ENCODE data around the gene CHMP1A. TPM values are rescaled to one million over a fixed set of nuclear protein-coding genes. Genes with fewer than 3 reads are reported as not detected.
"Not testable (repeated sequence)": the region's sequence is repeated elsewhere in the genome, so short reads cannot be mapped to it uniquely, and the experiment has no call there.

The CHMP1A gene
- total and polyA plus RNA-seq, 9 donors, result 13.2 to 76.8 (median 49.2) TPM

GRCh38 chr16:89691986-89692569, 34.6 kb upstream of the CHMP1A start:
- intact Hi-C loops (cut with DNase I), result no loop called here

GRCh38 chr16:89691231-89691985, 33.9 kb upstream of the CHMP1A start:
- Histone ChIP-seq H3K27me3 (no peaks in the 10 kb centered on the region), H3K4me3 (no peak overlapping the region), H3K27ac (no peak overlapping the region), H3K4me1 (ENCODE audit: insufficient read depth) (peaks cover 6% of the 10 kb centered on the region), H3K9me3 (no peaks in the 10 kb centered on the region), H3K36me3 (no peaks in the 10 kb centered on the region)
- TF ChIP-seq EP300 (IDR thresholded peaks at IDR 0.05) (no peak), POLR2A (IDR thresholded peaks at IDR 0.05) (no peak), CTCF (IDR thresholded peaks at IDR 0.05) (no peak)
- intact Hi-C loops (cut with DNase I), result no loop called here
- WGBS, 3 donors, result 92 to 98% (median 96%) methylated on average over 21 of the region's 21 CpGs
- no peak for DNase-seq

More at GRCh38 chr16:89691986-89692569, 34.6 kb upstream of the CHMP1A start:
- TF ChIP-seq CTCF (IDR thresholded peaks at IDR 0.05), result no peak
- TF ChIP-seq EP300 (IDR thresholded peaks at IDR 0.05), result no peak
- TF ChIP-seq POLR2A (IDR thresholded peaks at IDR 0.05), result no peak
- peaks cover 5% of the 10 kb centered on the region for H3K4me1 ChIP-seq (ENCODE audit: insufficient read depth)
- no peaks in the 10 kb centered on the region for H3K9me3 ChIP-seq
- DNase-seq, result no peak
- H3K27ac ChIP-seq, result no peak overlapping the region
- H3K27me3 ChIP-seq, result no peaks in the 10 kb centered on the region
- no peak overlapping the region for H3K4me3 ChIP-seq
- H3K36me3 ChIP-seq, result no peaks in the 10 kb centered on the region
- WGBS, 3 donors, result 87 to 90% (median 90%) methylated on average over 10 to 13 of the region's 13 CpGs

GRCh38 chr16:89690392-89690901, 32.9 kb upstream of the CHMP1A start:
- H3K27ac ChIP-seq, result no peak overlapping the region
- no peaks in the 10 kb centered on the region for H3K36me3 ChIP-seq
- peaks cover 6% of the 10 kb centered on the region for H3K4me1 ChIP-seq (ENCODE audit: insufficient read depth)
- TF ChIP-seq CTCF (IDR thresholded peaks at IDR 0.05) (no peak), POLR2A (IDR thresholded peaks at IDR 0.05) (no peak), EP300 (IDR thresholded peaks at IDR 0.05) (no peak)
- H3K9me3 ChIP-seq, result no peaks in the 10 kb centered on the region
- 87 to 90% (median 90%) methylated on average over 16 of the region's 16 CpGs for WGBS, 3 donors
- H3K4me3 ChIP-seq, result no peak overlapping the region
- H3K27me3 ChIP-seq, result no peaks in the 10 kb centered on the region
- intact Hi-C loops (cut with DNase I), result no loop called here
- DNase-seq, result no peak

GRCh38 chr16:89689621-89690020, 32.1 kb upstream of the CHMP1A start:
- H3K36me3 ChIP-seq; H3K4me1 ChIP-seq (ENCODE audit: insufficient read depth); H3K27me3 ChIP-seq; H3K9me3 ChIP-seq; H3K27ac ChIP-seq; H3K4me3 ChIP-seq; DNase-seq; intact Hi-C loops (cut with DNase I): not testable (repeated sequence)
- WGBS, 3 donors, result 79 to 92% (median 91%) methylated on average over 4 of the region's 4 CpGs

- 91 to 95% (median 94%) methylated on average over 13 of the region's 13 CpGs for WGBS, 3 donors
- no peak for DNase-seq
- H3K36me3 ChIP-seq, result no peaks in the 10 kb centered on the region
These were observed 31.6 kb upstream of the CHMP1A start for GRCh38 chr16:89689142-89689541.

More at GRCh38 chr16:89689142-89689541, 31.6 kb upstream of the CHMP1A start:
- Histone ChIP-seq H3K9me3 (no peaks in the 10 kb centered on the region), H3K27me3 (no peaks in the 10 kb centered on the region), H3K4me3 (no peak overlapping the region), H3K4me1 (ENCODE audit: insufficient read depth) (peaks cover 6% of the 10 kb centered on the region), H3K27ac (no peak overlapping the region)
- intact Hi-C loops (cut with DNase I), result no loop called here
- no peak for TF ChIP-seq CTCF (IDR thresholded peaks at IDR 0.05)
- TF ChIP-seq POLR2A (IDR thresholded peaks at IDR 0.05), result no peak
- TF ChIP-seq EP300 (IDR thresholded peaks at IDR 0.05), result no peak

Measured in ovary (tissue), 9 donors.